MM.1S (cell line): ENCODE measurements around the gene CGRRF1.

Source experiments
- DNase-seq: peaks from one replicate; pipeline ENCODE4 v3.0.0-alpha.2; 2015
- H2AFZ ChIP-seq: fragments of 300-600 bp; sonication (generic); 2 replicates; pipeline ENCODE4 v1.6.0; 2016; ENCODE audit warnings: antibody characterized with exemption, low read length
- H3F3A ChIP-seq: fragments of 300-600 bp; sonication (generic); 2 replicates; pipeline ENCODE4 v1.6.1; 2016; ENCODE audit warnings: mild to moderate bottlenecking, antibody characterized with exemption, low read length, moderate library complexity, mixed read lengths; ENCODE audit not compliant: insufficient read depth
- H3K27ac ChIP-seq: fragments of 300-600 bp; sonication (generic); 2 replicates; pipeline ENCODE4 v1.5.1; 2016; ENCODE audit warnings: mild to moderate bottlenecking, low read length
- H3K27me3 ChIP-seq: fragments of 300-600 bp; sonication (generic); replicated peaks from 2 replicates; pipeline ENCODE4 v1.6.0; 2016; ENCODE audit warnings: low read length; ENCODE audit not compliant: insufficient read depth
- H3K36me3 ChIP-seq: fragments of 300-600 bp; sonication (generic); replicated peaks from 2 replicates; pipeline ENCODE4 v1.6.1; 2016; ENCODE audit warnings: mild to moderate bottlenecking, low read length, mixed read lengths; ENCODE audit not compliant: insufficient read depth
- H3K4me1 ChIP-seq: fragments of 300-600 bp; sonication (generic); 2 replicates; pipeline ENCODE4 v1.6.1; 2016; ENCODE audit warnings: low read length, mixed read lengths
- H3K4me2 ChIP-seq: fragments of 300-600 bp; sonication (generic); 2 replicates; pipeline ENCODE4 v1.6.0; 2016; ENCODE audit warnings: low read depth, low read length
- H3K4me3 ChIP-seq: fragments of 300-600 bp; sonication (generic); 2 replicates; pipeline ENCODE4 v1.5.1; 2016; ENCODE audit warnings: low read length, mixed read lengths
- H3K79me2 ChIP-seq: fragments of 300-600 bp; sonication (generic); 2 replicates; pipeline ENCODE4 v1.6.1; 2016; ENCODE audit warnings: mixed run types, low read length, mixed read lengths
- H3K9ac ChIP-seq: fragments of 300-600 bp; sonication (generic); 2 replicates; pipeline ENCODE4 v1.6.1; 2016; ENCODE audit warnings: low read length, mixed read lengths
- H3K9me2 ChIP-seq: fragments of 300-600 bp; sonication (generic); replicated peaks from 2 replicates; pipeline ENCODE4 v1.6.1; 2016; ENCODE audit warnings: mild to moderate bottlenecking, low read length, mixed read lengths; ENCODE audit not compliant: insufficient read depth
- H3K9me3 ChIP-seq: fragments of 300-600 bp; sonication (generic); replicated peaks from 2 replicates; pipeline ENCODE4 v1.6.1; 2016; ENCODE audit warnings: mild to moderate bottlenecking, low read length, mixed read lengths; ENCODE audit not compliant: insufficient read depth
- H4K20me1 ChIP-seq: fragments of 300-600 bp; sonication (generic); 2 replicates; pipeline ENCODE4 v1.6.1; 2016; ENCODE audit warnings: mild to moderate bottlenecking, low read length, moderate library complexity, mixed read lengths; ENCODE audit not compliant: insufficient read depth
- EZH2 ChIP-seq: fragments of 300-600 bp; sonication (generic); optimal IDR thresholded peaks from 2 replicates; pipeline ENCODE3; 2017; ENCODE audit warnings: low read depth, mild to moderate bottlenecking, antibody characterized with exemption, low read length, mixed read lengths
- EZH2phosphoT487 ChIP-seq: fragments of 300-600 bp; sonication (generic); IDR thresholded peaks from 2 replicates; pipeline ENCODE4 v1.6.1; 2018; ENCODE audit warnings: antibody characterized with exemption, low read length
- TF ChIP-seq, protein P1 (sequence below): fragments of 300-600 bp; sonication (generic); IDR thresholded peaks from 2 replicates; pipeline ENCODE4 v1.5.1; 2016; ENCODE audit warnings: antibody characterized with exemption, low read length, mixed read lengths

CGRRF1 gene

GRCh38 chr14:54579621-54580020 lies 69.9 kb downstream of the CGRRF1 start:
- Histone ChIP-seq H3K9me3 (no peaks in the 10 kb centered on the region), H3K4me3 (no peak overlapping the region), H2AFZ (no peak overlapping the region), H4K20me1 (no peaks in the 10 kb centered on the region), H3K27me3 (no peaks in the 10 kb centered on the region), H3K4me2 (no peak overlapping the region), H3K4me1 (no peaks in the 10 kb centered on the region), H3K79me2 (no peaks in the 10 kb centered on the region), H3K27ac (no peak overlapping the region), H3K36me3 (no peaks in the 10 kb centered on the region), H3K9me2 (no peaks in the 10 kb centered on the region), H3F3A (no peaks in the 10 kb centered on the region), H3K9ac (no peak overlapping the region)
- no peak for TF ChIP-seq EZH2
- TF ChIP-seq, protein P1, sequence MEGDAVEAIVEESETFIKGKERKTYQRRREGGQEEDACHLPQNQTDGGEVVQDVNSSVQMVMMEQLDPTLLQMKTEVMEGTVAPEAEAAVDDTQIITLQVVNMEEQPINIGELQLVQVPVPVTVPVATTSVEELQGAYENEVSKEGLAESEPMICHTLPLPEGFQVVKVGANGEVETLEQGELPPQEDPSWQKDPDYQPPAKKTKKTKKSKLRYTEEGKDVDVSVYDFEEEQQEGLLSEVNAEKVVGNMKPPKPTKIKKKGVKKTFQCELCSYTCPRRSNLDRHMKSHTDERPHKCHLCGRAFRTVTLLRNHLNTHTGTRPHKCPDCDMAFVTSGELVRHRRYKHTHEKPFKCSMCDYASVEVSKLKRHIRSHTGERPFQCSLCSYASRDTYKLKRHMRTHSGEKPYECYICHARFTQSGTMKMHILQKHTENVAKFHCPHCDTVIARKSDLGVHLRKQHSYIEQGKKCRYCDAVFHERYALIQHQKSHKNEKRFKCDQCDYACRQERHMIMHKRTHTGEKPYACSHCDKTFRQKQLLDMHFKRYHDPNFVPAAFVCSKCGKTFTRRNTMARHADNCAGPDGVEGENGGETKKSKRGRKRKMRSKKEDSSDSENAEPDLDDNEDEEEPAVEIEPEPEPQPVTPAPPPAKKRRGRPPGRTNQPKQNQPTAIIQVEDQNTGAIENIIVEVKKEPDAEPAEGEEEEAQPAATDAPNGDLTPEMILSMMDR: no peak
- TF ChIP-seq EZH2phosphoT487: no peak
- DNase-seq: no peak

- Histone ChIP-seq H3F3A (no peaks in the 10 kb centered on the region), H3K9ac (no peak overlapping the region), H3K4me3 (no peak overlapping the region), H3K9me2 (no peaks in the 10 kb centered on the region), H3K27me3 (no peaks in the 10 kb centered on the region), H3K9me3 (no peaks in the 10 kb centered on the region), H3K4me2 (no peak overlapping the region), H3K4me1 (no peaks in the 10 kb centered on the region), H4K20me1 (no peaks in the 10 kb centered on the region), H3K27ac (no peak overlapping the region), H3K36me3 (no peaks in the 10 kb centered on the region), H2AFZ (no peak overlapping the region), H3K79me2 (no peaks in the 10 kb centered on the region)
- no peak for TF ChIP-seq EZH2
- no peak for TF ChIP-seq EZH2phosphoT487
- TF ChIP-seq, protein P1: no peak
- DNase-seq: no peak
These were observed 71.2 kb downstream of the CGRRF1 start for GRCh38 chr14:54580933-54581332.

GRCh38 chr14:54582334-54582733 lies 72.6 kb downstream of the CGRRF1 start:
- Histone ChIP-seq H3F3A (no peaks in the 10 kb centered on the region), H4K20me1 (no peaks in the 10 kb centered on the region), H3K79me2 (no peaks in the 10 kb centered on the region), H3K36me3 (no peaks in the 10 kb centered on the region), H3K9ac (no peak overlapping the region), H3K4me3 (no peak overlapping the region), H3K4me2 (no peak overlapping the region), H2AFZ (no peak overlapping the region), H3K27ac (no peak overlapping the region), H3K27me3 (no peaks in the 10 kb centered on the region), H3K4me1 (no peaks in the 10 kb centered on the region), H3K9me3 (no peaks in the 10 kb centered on the region), H3K9me2 (no peaks in the 10 kb centered on the region)
- DNase-seq: no peak
- TF ChIP-seq EZH2 (no peak), EZH2phosphoT487 (no peak)
- TF ChIP-seq, protein P1: no peak
